ENCODE measurements around the gene HS6ST1.

HS6ST1 gene

DNA sequence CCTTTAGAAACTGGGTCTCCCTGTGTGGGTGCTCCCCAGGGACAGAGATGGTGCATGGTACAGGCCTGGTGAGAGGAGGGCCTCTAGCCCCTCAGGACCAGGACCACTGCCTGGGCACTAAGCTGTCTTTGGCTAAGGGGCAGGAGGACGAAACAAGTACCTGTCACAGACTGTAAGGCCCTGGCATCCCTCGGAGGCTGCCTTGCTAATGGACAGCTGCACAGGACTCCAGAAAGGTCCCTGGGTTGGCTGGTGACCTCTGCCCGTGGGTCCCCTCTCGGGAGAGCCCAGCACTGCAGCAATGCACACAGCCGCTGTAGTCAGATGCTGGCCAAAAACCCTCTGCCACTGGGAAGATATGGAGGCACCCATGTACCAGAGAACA is 14.3 kb downstream of the HS6ST1 start:
- H3K4me3 Mint-ChIP-seq = no peak overlapping the region
- no peak for ATAC-seq
- H3K4me1 Mint-ChIP-seq = no peaks in the 10 kb centered on the region
- H3K9me3 Mint-ChIP-seq = no peaks in the 10 kb centered on the region
- H3K27me3 Mint-ChIP-seq = no peaks in the 10 kb centered on the region
- peaks cover under 1% of the 10 kb centered on the region for H3K36me3 Mint-ChIP-seq (ENCODE audit: low read depth)
- no peak overlapping the region for H3K27ac Mint-ChIP-seq
- DNase-seq = no peak

DNA sequence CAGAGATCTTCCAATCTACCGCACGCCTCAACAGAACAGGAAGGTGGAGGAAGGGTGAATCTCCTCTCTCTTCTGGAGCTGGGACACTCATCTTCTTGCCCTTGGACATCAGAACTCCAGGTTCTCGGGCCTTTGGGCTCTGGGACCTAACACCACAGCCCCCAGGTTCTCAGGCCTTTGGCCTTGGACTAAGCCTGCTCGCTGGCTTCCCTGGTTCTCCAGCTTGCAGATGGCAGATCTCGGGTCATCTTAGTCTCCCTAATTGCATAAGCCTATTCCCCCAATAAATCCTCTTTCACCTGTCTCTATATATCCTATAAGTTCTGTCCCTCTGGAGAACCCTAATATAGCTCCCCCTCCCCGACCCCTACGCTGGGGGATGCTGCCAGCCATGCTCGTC is 14.8 kb downstream of the HS6ST1 start:
- Mint-ChIP-seq H3K4me1 (no peaks in the 10 kb centered on the region), H3K27ac (no peak overlapping the region), H3K27me3 (no peaks in the 10 kb centered on the region), H3K36me3 (ENCODE audit: low read depth) (peaks cover 4% of the 10 kb centered on the region), H3K9me3 (no peaks in the 10 kb centered on the region), H3K4me3 (no peak overlapping the region)
- no peak for ATAC-seq
- DNase-seq = no peak

DNA sequence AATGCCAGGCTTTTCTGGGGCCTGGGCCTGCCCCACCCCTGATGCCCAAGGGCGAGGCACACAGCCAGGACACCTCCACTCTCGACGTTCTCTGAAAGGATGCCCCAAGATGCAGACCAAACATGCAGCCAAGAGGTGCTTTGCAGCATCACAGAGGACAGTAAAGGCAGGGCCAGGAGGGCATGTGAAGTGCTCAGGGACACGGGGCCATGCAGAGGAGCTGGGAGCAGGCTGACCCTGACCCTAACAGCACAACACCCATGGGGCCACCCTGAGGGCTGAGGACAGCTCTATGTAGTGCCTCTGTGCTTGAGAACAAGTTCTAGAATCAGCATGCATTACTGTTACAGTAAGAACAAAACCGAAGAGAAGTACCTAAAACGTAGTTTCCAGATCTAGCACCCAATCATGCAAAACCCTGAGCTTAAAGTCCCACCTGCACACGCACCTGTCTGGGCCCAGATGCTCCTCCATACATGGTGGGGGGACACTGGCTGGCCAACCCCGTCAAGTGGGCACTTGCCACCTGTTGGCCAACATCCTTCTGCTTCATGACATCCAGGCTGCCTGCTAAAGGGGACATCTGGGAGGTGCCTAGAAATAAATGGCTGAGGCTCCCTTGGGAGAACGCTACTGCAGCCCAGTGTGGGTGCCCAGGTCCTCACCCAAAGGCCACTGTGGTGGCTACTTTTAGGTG is 15.4 kb downstream of the HS6ST1 start:
- Mint-ChIP-seq H3K27ac (no peak overlapping the region), H3K36me3 (ENCODE audit: low read depth) (peaks cover 6% of the 10 kb centered on the region), H3K27me3 (no peaks in the 10 kb centered on the region), H3K4me3 (no peak overlapping the region), H3K4me1 (no peaks in the 10 kb centered on the region), H3K9me3 (peaks cover 3% of the 10 kb centered on the region)
- DNase-seq = no peak
- ATAC-seq = no peak

DNA sequence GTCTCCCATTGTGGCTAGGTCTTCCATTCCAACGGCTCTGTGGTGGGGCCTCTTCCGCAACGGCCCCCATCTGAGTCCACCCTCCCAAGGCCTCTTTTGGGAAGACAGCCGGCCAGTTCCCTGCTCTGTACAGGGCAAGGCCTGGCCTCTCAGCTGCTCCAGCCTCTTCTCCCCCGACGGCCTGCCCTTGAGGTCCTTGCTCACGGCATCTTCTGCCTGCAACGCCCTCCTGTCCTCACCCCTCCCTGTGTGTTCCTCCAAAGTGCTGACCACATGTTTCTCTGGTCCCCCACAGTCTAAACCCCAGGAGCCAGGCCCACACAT is 16.0 kb downstream of the HS6ST1 start:
- Mint-ChIP-seq H3K27me3 (no peaks in the 10 kb centered on the region), H3K36me3 (ENCODE audit: low read depth) (peaks cover 7% of the 10 kb centered on the region), H3K4me3 (no peak overlapping the region), H3K9me3 (peaks cover 5% of the 10 kb centered on the region), H3K27ac (no peak overlapping the region), H3K4me1 (no peaks in the 10 kb centered on the region)
- ATAC-seq (no peak), DNase-seq (no peak)

DNA sequence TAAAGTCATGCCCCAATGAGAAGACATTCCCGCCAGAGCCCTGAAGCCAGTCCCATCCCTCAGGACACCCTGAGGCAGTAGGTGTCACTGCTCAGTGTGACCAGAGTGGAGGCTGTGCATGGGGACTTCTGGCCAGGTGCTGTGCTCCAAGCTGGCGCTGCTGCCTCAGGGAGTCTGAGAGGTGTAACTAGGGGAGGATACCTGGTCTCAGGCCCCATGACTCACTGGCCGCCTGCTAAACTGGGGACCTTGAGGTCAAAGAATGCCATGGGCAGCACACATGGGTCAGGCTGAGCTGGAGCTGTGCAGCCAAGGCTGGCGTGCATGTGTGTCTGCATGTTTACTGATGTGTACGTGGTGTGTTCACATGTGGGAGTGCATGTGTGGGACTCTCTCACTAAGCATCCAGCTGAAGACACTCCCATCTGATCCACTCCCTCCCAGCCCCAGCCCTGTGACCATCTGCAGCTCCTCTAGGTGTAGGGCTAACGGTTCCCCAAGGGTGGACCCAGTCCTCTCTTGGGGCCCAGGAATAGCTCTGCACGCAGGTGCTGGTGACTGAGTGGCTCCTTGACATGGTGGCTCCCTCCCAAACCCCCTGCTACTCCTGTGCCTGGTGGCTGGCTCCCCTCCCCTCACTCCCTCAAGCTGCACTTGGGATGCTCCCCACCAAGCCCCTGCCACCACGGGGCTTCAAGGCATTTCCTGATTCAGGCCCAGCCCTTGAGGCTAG is 16.5 kb downstream of the HS6ST1 start:
- Mint-ChIP-seq H3K9me3 (peaks cover 5% of the 10 kb centered on the region), H3K27me3 (no peaks in the 10 kb centered on the region), H3K4me3 (no peak overlapping the region), H3K27ac (no peak overlapping the region), H3K4me1 (no peaks in the 10 kb centered on the region), H3K36me3 (ENCODE audit: low read depth) (peaks cover 7% of the 10 kb centered on the region)
- DNase-seq (no peak), ATAC-seq (no peak)

DNA sequence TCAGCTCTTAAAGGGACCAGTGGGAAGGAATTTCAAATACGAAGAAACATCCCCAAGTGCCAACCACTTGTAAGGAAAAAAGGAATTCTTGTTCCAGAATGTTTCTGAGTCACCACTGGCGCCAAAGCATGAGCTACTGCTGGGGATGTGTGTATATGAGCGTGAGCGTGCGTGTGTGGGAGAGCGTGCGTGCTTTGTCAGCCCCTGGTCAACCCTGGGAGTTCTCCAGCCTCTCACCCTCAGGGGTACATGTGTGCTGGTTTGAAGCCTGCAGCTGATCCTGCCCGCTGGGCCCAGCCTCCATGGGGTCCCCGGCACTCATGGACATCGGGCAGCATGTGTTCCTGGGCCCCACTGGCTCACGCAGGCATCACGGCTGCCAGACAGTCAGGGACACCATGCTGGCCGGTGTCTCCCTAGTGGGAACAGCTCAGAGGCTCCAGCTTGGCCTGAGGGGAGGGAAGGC is 17.1 kb downstream of the HS6ST1 start:
- ATAC-seq = no peak
- H3K9me3 Mint-ChIP-seq = peaks cover 5% of the 10 kb centered on the region
- peaks cover 2% of the 10 kb centered on the region for H3K4me1 Mint-ChIP-seq
- no peaks in the 10 kb centered on the region for H3K27me3 Mint-ChIP-seq
- DNase-seq = no peak
- no peak overlapping the region for H3K27ac Mint-ChIP-seq
- H3K4me3 Mint-ChIP-seq = no peak overlapping the region
- peaks cover 7% of the 10 kb centered on the region for H3K36me3 Mint-ChIP-seq (ENCODE audit: low read depth)

DNA sequence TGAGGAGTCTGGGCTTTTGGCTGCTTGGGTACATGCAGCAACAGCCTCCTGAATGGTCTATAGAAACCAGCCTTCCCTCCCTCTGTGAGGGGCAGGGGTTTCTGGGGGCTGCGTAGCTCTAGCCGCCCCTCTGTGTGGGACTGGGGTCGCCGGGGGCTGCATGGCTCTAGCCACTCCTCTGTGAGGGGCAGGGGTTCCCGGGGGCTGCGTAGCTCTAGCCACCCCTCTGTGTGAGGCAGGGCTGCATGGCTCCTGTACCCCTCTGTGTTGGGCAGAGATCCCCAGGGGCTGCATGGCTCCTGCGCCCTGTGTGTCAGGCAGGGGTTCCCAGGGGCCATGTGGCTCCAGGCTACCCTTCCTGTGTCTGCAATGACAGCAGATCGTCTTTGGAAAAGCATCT is 17.6 kb downstream of the HS6ST1 start:
- H3K9me3 Mint-ChIP-seq = peaks cover 5% of the 10 kb centered on the region
- peaks cover 2% of the 10 kb centered on the region for H3K4me1 Mint-ChIP-seq
- H3K4me3 Mint-ChIP-seq = no peak overlapping the region
- no peaks in the 10 kb centered on the region for H3K27me3 Mint-ChIP-seq
- DNase-seq (no peak), ATAC-seq (no peak)
- no peak overlapping the region for H3K27ac Mint-ChIP-seq
- peaks cover 7% of the 10 kb centered on the region for H3K36me3 Mint-ChIP-seq (ENCODE audit: low read depth)

DNA sequence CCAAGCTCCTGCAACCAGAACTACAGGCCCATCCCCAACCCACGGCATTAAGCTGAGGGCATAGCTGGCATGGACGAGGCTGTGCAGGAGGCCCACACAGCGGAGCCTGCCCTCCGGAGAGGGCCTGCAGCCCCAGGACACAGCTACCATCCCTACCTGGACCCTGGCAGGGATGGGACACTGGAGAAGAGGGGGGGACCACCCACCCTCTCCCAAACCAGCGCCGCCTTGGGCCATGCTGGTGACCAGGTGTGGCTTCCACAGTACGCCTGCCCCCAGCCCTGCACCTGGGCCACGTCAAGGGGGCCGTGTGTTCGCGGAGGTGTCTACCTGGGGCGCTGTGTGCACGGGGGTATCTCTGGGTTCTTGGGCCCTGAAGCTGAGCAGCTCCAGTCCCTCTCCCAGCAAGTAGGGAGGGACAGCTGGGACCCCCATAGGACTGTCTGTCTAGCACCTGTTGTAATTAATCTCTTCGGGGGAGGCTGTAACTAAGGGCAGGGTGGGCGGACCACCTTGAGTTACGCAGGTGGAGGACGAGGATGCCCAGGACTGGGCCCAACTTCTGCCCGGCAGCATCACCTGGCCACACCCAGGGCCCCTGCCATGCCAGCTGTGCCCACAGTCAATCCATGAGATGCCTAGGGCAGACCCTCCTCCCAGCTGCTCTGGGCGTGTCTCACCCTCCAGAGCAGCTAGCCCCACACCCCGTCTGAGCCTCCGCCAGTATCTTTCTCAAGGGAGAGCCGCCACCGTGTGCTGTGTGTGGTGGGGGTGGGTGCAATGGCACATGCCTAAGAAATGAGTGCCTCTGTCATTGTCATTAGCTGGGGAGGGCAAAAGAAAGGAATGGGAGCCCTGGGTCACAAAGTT is 18.3 kb downstream of the HS6ST1 start:
- H3K9me3 Mint-ChIP-seq = peaks cover 5% of the 10 kb centered on the region
- H3K27ac Mint-ChIP-seq = no peak overlapping the region
- no peak overlapping the region for H3K4me3 Mint-ChIP-seq
- no peaks in the 10 kb centered on the region for H3K27me3 Mint-ChIP-seq
- H3K36me3 Mint-ChIP-seq (ENCODE audit: low read depth) = peaks cover 7% of the 10 kb centered on the region
- no peak for ATAC-seq
- H3K4me1 Mint-ChIP-seq = peaks cover 2% of the 10 kb centered on the region
- DNase-seq = no peak

DNA sequence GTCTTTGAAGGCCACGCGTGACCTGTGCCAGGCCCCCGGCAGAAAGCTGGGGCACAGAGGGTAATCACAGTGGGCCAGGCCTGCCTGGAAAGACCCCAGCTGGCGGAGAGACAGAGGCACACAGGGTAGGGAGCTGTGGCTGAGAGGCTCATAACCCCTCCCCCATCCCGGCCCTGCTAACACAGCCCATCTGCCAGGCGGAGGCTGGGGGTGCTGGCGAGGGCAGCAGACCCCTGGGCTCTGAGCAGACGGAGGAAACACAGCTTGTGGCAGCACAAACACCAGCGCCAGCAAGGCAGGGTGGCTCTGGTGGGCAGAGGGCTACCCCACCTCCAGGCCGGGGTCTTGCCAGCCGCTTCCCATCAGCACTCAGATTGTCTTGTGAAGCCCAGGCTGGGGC is 19.0 kb downstream of the HS6ST1 start:
- no peaks in the 10 kb centered on the region for H3K27me3 Mint-ChIP-seq
- H3K9me3 Mint-ChIP-seq = peaks cover 5% of the 10 kb centered on the region
- H3K27ac Mint-ChIP-seq = no peak overlapping the region
- no peak overlapping the region for H3K4me3 Mint-ChIP-seq
- ATAC-seq (no peak), DNase-seq (no peak)
- H3K36me3 Mint-ChIP-seq (ENCODE audit: low read depth) = peaks cover 7% of the 10 kb centered on the region
- peaks cover 2% of the 10 kb centered on the region for H3K4me1 Mint-ChIP-seq

DNA sequence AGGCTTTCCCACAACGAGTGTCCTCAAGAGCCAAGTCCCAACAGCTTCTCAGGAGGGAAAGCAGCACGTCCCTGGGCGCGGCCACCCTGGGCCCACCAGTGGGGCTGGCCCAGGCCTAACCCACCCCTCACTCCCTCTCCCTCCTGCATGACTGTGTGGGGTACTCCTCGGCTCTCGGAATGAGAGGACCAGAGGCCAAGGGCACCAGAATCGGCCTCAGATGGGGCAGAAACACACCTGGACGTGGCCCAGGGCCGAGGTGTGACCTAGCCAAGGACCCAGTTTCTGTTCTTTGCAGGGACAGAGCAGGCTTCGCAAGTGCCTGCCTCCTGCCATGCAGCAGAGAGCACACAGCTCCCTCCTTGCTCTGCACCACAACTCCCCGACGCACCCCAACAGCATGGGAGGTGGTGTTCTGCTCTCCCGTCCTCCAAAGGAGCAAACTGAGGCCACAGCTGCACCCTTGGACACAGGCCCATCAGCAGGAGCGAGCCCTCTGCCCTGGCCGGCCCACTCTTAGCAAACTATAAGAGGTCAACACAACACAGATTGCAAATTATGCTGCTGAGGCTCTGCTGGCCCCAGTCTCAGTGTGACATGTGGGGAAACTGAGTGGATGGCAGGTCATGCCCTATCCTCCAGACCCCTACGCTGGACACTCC is 19.7 kb downstream of the HS6ST1 start:
- H3K9me3 Mint-ChIP-seq = peaks cover 5% of the 10 kb centered on the region
- H3K36me3 Mint-ChIP-seq (ENCODE audit: low read depth) = peaks cover 7% of the 10 kb centered on the region
- H3K27ac Mint-ChIP-seq = no peak overlapping the region
- H3K27me3 Mint-ChIP-seq = no peaks in the 10 kb centered on the region
- ATAC-seq = no peak
- no peak for DNase-seq
- H3K4me3 Mint-ChIP-seq = no peak overlapping the region
- H3K4me1 Mint-ChIP-seq = peaks cover 4% of the 10 kb centered on the region

DNA sequence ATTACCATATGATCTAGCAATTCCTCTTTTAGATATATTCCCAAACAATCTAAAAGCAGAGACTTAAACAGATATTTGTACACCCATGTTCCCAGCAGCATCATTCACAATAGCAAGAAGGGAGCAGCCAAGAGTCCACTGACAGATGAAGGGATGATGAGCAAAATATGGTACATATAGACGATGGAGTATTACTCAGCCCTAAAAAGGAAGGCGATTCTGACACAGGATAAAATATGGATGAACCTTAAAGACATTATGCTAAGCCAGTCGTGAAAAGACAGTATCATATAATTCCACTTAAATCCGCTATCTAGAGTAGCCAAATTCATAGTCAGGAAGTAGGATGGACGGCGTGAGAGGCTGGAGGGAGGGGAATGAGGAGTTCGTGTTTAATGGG is 20.4 kb downstream of the HS6ST1 start:
- DNase-seq (no peak), ATAC-seq (no peak)
- Mint-ChIP-seq H3K27me3 (no peaks in the 10 kb centered on the region), H3K36me3 (ENCODE audit: low read depth) (peaks cover 7% of the 10 kb centered on the region), H3K27ac (no peak overlapping the region), H3K4me3 (no peak overlapping the region), H3K4me1 (peaks cover 4% of the 10 kb centered on the region), H3K9me3 (peaks cover 5% of the 10 kb centered on the region)

DNA sequence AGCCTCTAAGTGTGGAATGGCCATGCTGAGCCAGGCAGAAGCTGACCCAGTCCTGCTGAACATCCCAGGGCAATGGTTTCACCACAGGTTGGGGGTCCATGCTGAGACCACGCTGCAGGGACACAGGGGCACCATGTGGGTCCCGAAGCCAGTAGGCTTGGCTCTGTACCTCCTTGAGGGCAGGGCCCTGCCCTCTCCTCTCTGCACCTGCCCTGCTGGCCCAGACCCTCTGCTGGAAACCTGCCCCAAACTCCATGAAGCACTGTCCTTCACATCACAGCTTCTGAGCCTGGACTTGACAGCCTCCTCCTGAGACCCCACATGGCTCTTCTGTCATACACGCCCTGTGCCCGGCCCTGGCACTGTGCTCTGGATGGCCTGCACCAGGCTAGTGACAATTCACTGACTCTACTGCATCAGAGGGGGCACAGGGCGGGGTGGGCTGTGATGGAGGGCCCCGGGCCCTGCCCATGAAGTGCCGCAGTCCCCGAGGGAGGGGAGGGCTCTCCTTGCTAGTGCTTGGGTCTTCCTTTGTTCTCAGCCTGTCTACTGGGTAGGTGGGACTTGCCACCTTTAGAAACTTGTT is 24.7 kb downstream of the HS6ST1 start:
- H3K4me3 Mint-ChIP-seq = no peak overlapping the region
- no peaks in the 10 kb centered on the region for H3K27me3 Mint-ChIP-seq
- no peak overlapping the region for H3K27ac Mint-ChIP-seq
- peaks cover 7% of the 10 kb centered on the region for H3K36me3 Mint-ChIP-seq (ENCODE audit: low read depth)
- DNase-seq (no peak), ATAC-seq (no peak)
- H3K4me1 Mint-ChIP-seq = peaks cover 4% of the 10 kb centered on the region
- peaks cover 5% of the 10 kb centered on the region for H3K9me3 Mint-ChIP-seq

DNA sequence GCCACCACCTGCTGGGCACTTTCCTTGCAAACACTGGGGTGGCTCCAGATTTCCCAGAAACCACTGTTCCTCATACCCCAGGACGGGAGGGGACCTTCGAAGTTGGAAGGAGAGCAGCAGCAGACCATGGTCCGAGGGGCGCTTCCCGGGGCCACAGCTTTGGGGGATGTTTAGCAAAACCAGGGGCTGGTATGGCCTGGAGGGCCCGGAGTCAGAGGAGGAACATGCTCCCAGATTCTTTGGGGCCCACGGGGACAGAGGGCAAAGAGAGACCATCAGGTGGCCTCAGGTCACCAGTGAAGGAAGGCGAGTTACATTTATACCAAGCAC is 25.3 kb downstream of the HS6ST1 start:
- ATAC-seq = no peak
- Mint-ChIP-seq H3K4me1 (peaks cover 4% of the 10 kb centered on the region), H3K27me3 (no peaks in the 10 kb centered on the region), H3K4me3 (no peak overlapping the region), H3K27ac (no peak overlapping the region), H3K36me3 (ENCODE audit: low read depth) (peaks cover 6% of the 10 kb centered on the region), H3K9me3 (peaks cover 3% of the 10 kb centered on the region)
- DNase-seq = no peak

DNA sequence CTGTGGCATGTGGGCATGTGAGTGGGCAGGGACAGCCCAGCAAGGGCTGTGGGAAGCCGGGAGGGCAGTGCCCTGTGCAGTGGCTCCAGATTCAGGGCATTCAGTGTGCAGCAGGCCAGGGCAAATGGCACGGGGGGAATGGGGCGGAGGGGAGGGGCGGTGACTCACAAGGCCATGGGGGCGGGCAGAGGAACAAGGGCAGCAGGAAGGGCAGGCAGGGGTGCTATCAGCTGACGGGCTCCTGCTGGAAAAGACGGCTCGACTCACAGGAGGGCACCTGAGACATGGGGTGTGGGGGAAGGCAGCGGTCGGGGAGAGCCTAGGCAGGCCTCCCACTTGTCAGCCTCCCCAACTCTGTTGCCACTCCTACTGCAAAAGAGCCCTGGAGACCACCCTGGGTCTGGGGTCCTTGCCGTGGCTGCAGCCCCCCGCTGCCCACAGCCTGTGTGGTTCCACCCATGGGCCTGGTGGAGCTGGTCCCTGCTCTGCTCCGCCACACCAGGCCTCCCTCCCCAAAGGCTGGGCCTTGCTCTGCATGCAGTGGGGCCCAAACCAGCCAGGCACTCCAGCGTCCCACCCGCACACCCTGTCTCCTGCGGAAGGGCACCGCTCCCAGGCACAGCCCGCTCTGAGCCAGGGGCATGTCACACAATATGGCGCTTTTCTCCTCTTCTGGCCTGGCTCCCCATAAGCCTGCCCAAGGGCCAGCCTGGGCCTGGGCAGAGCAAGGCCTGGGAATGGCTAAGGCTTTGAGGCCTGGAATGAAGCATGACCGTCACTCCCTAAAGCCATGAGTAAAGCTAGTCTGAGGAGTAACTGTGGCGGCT is 25.9 kb downstream of the HS6ST1 start:
- H3K36me3 Mint-ChIP-seq (ENCODE audit: low read depth) = peaks cover 3% of the 10 kb centered on the region
- ATAC-seq (no peak), DNase-seq (no peak)
- no peak overlapping the region for H3K27ac Mint-ChIP-seq
- no peaks in the 10 kb centered on the region for H3K27me3 Mint-ChIP-seq
- H3K4me1 Mint-ChIP-seq = peaks cover 4% of the 10 kb centered on the region
- H3K4me3 Mint-ChIP-seq = no peak overlapping the region
- no peaks in the 10 kb centered on the region for H3K9me3 Mint-ChIP-seq
